IPS DF 6.9 (cell line): ENCODE data around the gene CHMP4A.

Experiments used
- DNase-seq: peaks from one replicate; pipeline ENCODE4 v3.0.0-alpha.2; 2013; ENCODE audit warnings: low read depth, low spot score
- H3K27ac ChIP-seq: one replicate; pipeline ENCODE4 v1.5.1; 2013; ENCODE audit warnings: low read length, control low read depth
- H3K27me3 ChIP-seq: 2 replicates; pipeline ENCODE4 v1.6.1; 2013; ENCODE audit warnings: mild to moderate bottlenecking, low read length; ENCODE audit not compliant: control insufficient read depth, insufficient read depth
- H3K36me3 ChIP-seq: 2 replicates; pipeline ENCODE4 v1.6.1; 2013; ENCODE audit warnings: low read length; ENCODE audit not compliant: control insufficient read depth, insufficient read depth
- H3K4me1 ChIP-seq: 2 replicates; pipeline ENCODE4 v1.6.1; 2013; ENCODE audit warnings: low read length; ENCODE audit not compliant: control insufficient read depth, insufficient read depth
- H3K4me3 ChIP-seq: 2 replicates; pipeline ENCODE4 v1.5.1; 2013; ENCODE audit warnings: mild to moderate bottlenecking, low read length
- H3K9me3 ChIP-seq: 2 replicates; pipeline ENCODE4 v1.6.1; 2013; ENCODE audit warnings: low read length, inconsistent platforms; ENCODE audit not compliant: control insufficient read depth, insufficient read depth
- WGBS: extraction: QIAGEN DNeasy Blood & Tissue Kit; methylation state at CpG from one replicate; pipeline ENCODE4 v1.1.7; 2013; ENCODE audit warnings: mixed read lengths, missing lambda C conversion rate; ENCODE audit not compliant: insufficient read length, insufficient coverage; 5-methylcytosine and 5-hydroxymethylcytosine counted together

Gene CHMP4A

DNA sequence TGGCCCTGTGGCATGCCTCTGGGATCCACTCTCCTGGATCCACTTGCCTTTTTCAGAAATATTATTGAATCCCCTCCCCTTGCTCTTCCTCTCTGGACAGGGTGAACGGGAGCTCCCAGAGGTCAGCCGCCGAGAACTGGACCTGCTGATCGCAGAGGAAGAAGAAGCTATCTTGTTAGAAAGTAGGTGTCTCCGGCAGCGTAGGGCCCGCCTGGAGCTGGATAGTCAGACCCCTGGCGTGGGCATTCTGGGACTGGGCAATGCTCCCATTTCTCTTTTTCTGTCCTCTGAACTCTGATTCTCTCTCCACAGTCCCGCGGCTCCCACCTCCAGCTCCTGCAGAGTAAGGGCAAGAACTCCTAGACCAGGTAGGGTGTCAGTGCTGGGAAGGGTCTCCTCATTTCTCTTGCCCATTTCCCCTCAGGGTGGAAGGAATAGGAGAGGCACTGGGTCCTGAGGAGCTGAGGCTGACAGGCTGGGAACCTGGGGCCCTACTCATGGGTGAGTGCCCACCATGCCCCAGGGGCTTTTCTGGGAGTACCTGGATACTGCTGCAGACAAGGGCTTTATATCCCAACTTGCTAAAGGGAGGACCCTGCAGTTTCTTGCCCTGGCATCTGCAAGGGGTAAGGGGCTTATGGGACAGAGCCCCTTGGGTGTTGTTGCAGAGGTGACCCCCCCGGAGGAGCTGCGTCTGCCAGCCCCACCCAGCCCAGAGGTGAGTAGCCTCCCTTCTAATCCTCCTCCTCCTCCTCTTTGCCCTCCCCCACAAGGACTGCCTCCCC, 36.1 kb downstream of the CHMP4A start:
- Histone ChIP-seq H3K4me1 (peaks cover 3% of the 10 kb centered on the region; the same call in 1 of the 2 replicates), H3K36me3 (peaks cover 35% of the 10 kb centered on the region), H3K27me3 (no peaks in the 10 kb centered on the region), H3K4me3 (no peak overlapping the region), H3K9me3 (no peaks in the 10 kb centered on the region), H3K27ac (no peak overlapping the region)
- WGBS = no CpG with 5 or more reads among the region's 12 CpGs
- DNase-seq = no peak

GRCh38 chr14:24176599-24176998, 36.7 kb downstream of the CHMP4A start:
- WGBS = no CpG with 5 or more reads among the region's 5 CpGs
- no peak for DNase-seq
- H3K36me3 ChIP-seq = peaks cover 29% of the 10 kb centered on the region
- peaks cover 4% of the 10 kb centered on the region; the same call in 1 of the 2 replicates for H3K4me1 ChIP-seq
- no peaks in the 10 kb centered on the region for H3K9me3 ChIP-seq
- no peak overlapping the region for H3K4me3 ChIP-seq
- no peaks in the 10 kb centered on the region for H3K27me3 ChIP-seq
- H3K27ac ChIP-seq = no peak overlapping the region

- H3K27me3 ChIP-seq = no peaks in the 10 kb centered on the region
- H3K9me3 ChIP-seq = no peaks in the 10 kb centered on the region
- no peak for DNase-seq
- peaks cover 4% of the 10 kb centered on the region; the same call in 1 of the 2 replicates for H3K4me1 ChIP-seq
- peaks cover 3% of the 10 kb centered on the region; the same call in 1 of the 2 replicates for H3K36me3 ChIP-seq
- H3K4me3 ChIP-seq = no peak overlapping the region
- no CpG with 5 or more reads among the region's 20 CpGs for WGBS
- H3K27ac ChIP-seq = no peak overlapping the region
Measured at GRCh38 chr14:24172871-24173281, 40.4 kb downstream of the CHMP4A start.

- Histone ChIP-seq H3K4me1 (peaks cover 4% of the 10 kb centered on the region; the same call in 1 of the 2 replicates), H3K36me3 (no peaks in the 10 kb centered on the region; the same call in 1 of the 2 replicates), H3K4me3 (peak overlapping the region; percentile 42; the same call in 1 of the 2 replicates), H3K9me3 (no peaks in the 10 kb centered on the region), H3K27me3 (no peaks in the 10 kb centered on the region), H3K27ac (no peak overlapping the region)
- no CpG with 5 or more reads among the region's 30 CpGs for WGBS
- no peak for DNase-seq
Measured at GRCh38 chr14:24172261-24172860, 40.9 kb downstream of the CHMP4A start.

GRCh38 chr14:24171422-24172260, 41.6 kb downstream of the CHMP4A start, which contains the start of gene REC8:
REC8 (plus strand) TSS chr14:24172080; CDS start chr14:24172553, 473 bp downstream.
- Histone ChIP-seq H3K27ac (no peak within 1 kb of the TSS), H3K9me3 (no peaks in the 10 kb centered on the region), H3K27me3 (no peaks in the 10 kb centered on the region), H3K4me1 (peaks cover 4% of the 10 kb centered on the region; the same call in 1 of the 2 replicates), H3K4me3 (peak within 1 kb of the TSS; percentile 42; the same call in 1 of the 2 replicates), H3K36me3 (no peaks in the 10 kb centered on the region)
- WGBS = no CpG with 5 or more reads among the region's 63 CpGs
- DNase-seq = peak; percentile 97

DNA sequence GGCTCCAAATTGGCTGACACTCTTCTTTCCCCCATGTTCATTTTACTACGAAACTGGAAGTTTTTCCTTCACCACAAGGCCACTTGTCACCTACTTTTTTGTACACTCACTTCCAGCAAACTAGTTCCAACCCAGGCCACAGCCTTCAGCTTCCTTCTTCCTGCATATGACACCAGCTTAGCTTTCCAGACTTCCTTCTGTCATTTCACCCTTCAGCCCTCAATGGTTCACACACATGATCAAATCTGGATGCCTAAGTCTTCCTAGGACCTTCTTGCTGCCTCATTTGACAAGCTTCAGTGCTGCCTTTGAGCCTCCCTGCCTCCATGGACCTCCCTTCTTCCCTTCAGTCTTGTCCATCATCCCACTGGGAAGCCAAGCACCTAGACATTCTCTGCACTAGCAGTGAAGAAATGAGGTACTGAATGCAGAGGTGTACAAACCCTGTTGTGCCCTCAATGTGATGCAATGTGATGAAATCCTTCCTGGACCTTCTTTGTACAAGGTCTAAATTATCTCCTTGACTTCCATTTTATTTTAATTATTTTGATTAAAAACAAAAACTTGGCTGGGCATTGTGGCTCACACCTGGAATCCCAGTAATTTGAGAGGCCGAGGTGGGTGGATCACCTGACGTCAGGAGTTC, 45.7 kb downstream of the CHMP4A start:
- Histone ChIP-seq H3K4me1 (peaks cover 4% of the 10 kb centered on the region; the same call in 1 of the 2 replicates), H3K27me3 (no peaks in the 10 kb centered on the region), H3K27ac (no peak overlapping the region), H3K4me3 (no peak overlapping the region), H3K9me3 (no peaks in the 10 kb centered on the region), H3K36me3 (peaks cover 12% of the 10 kb centered on the region)
- no peak for DNase-seq
- WGBS = no CpG with 5 or more reads among the region's 3 CpGs

GRCh38 chr14:24165785-24166184, 47.5 kb downstream of the CHMP4A start:
- no CpG with 5 or more reads among the region's 5 CpGs for WGBS
- Histone ChIP-seq H3K27ac (no peak overlapping the region), H3K4me3 (no peak overlapping the region), H3K36me3 (peaks cover 12% of the 10 kb centered on the region), H3K9me3 (no peaks in the 10 kb centered on the region), H3K27me3 (no peaks in the 10 kb centered on the region), H3K4me1 (no peaks in the 10 kb centered on the region)
- DNase-seq = no peak

- H3K27ac ChIP-seq = no peak overlapping the region
- WGBS = no CpG with 5 or more reads among the region's 14 CpGs
- H3K9me3 ChIP-seq = no peaks in the 10 kb centered on the region
- no peak for DNase-seq
- H3K4me1 ChIP-seq = no peaks in the 10 kb centered on the region
- peaks cover 16% of the 10 kb centered on the region for H3K36me3 ChIP-seq
- no peak overlapping the region for H3K4me3 ChIP-seq
- no peaks in the 10 kb centered on the region for H3K27me3 ChIP-seq
Measured at GRCh38 chr14:24164518-24164991, 48.7 kb downstream of the CHMP4A start.

- Histone ChIP-seq H3K4me3 (no peak overlapping the region), H3K36me3 (peaks cover 27% of the 10 kb centered on the region), H3K27ac (no peak overlapping the region), H3K4me1 (no peaks in the 10 kb centered on the region), H3K27me3 (no peaks in the 10 kb centered on the region), H3K9me3 (no peaks in the 10 kb centered on the region)
- WGBS = no CpG with 5 or more reads among the region's 8 CpGs
- no peak for DNase-seq
Measured at GRCh38 chr14:24162093-24162492, 51.2 kb downstream of the CHMP4A start.
